Head of caudate nucleus (tissue), 42 donors: ENCODE data around the gene TXLNA.
A peak's percentile ranks its signal among the peaks of the same experiment; 100 is the strongest.

ENCODE experiments used
- DNase-seq, 42 donors: peaks; one replicate each; pipeline versions ENCODE4 v3.0.0 to v3.0.0-alpha.2; 2020 to 2021; ENCODE audit warnings: mixed read lengths in 7 of 42
- intact Hi-C: fragments of 100-400 bp; cut with DNase I; formaldehyde crosslinking; loops from one replicate; pipeline ENCODE4 v1.15.0; 2022

The TXLNA gene

GRCh38 chr1:32232558-32233304, 53.3 kb downstream of the TXLNA start:
- DNase-seq = no peak
- intact Hi-C loops = no loop called here

- no peak for DNase-seq
- intact Hi-C loops = no loop called here
Observed at GRCh38 chr1:32234792-32235191, 55.3 kb downstream of the TXLNA start.

GRCh38 chr1:32239337-32239736, 59.9 kb downstream of the TXLNA start:
- intact Hi-C loops = no loop called here
- DNase-seq = peak in 11 of 42 donors; percentile 3 to 58 (median 19)

GRCh38 chr1:32239790-32240139, 60.3 kb downstream of the TXLNA start:
- intact Hi-C loops = no loop called here
- DNase-seq = peak in 4 of 42 donors; percentile 3 to 36 (median 20)

- DNase-seq = peak; percentile 32 to 90 (median 77)
- intact Hi-C loops = no loop called here
Observed at GRCh38 chr1:32240140-32240951, 60.9 kb downstream of the TXLNA start.

GRCh38 chr1:32241001-32241763, 61.7 kb downstream of the TXLNA start:
- peak; percentile 39 to 84 (median 68) for DNase-seq
- intact Hi-C loops = no loop called here

- DNase-seq = peak; percentile 44 to 88 (median 68)
- intact Hi-C loops = loop anchor here (2.0 kb wide), 1 partner anchor 50 kb away; the partner anchor contains the start of gene HDAC1
Observed at GRCh38 chr1:32242341-32242851, 62.9 kb downstream of the TXLNA start.

- intact Hi-C loops = no loop called here
- DNase-seq = no peak
Observed at GRCh38 chr1:32246888-32247273, 67.4 kb downstream of the TXLNA start, which contains the start of gene FAM167B. TSS of gene FAM167B (plus strand) at chr1:32247222. CDS start at chr1:32247422, 200 bp downstream.

- no peak for DNase-seq
- intact Hi-C loops = no loop called here
Observed at GRCh38 chr1:32247452-32247851, 68.0 kb downstream of the TXLNA start.
